HL-60/S4 (cell line): ENCODE measurements around the gene NLRC3.

Experiments used
- in situ Hi-C: fragments of 300-500 bp; cut with MboI; formaldehyde crosslinking; loops from 2 replicates; pipeline ENCODE4 v1.14.3; 2022; ENCODE audit warnings: low sequenced_read_pairs

The NLRC3 gene

DNA sequence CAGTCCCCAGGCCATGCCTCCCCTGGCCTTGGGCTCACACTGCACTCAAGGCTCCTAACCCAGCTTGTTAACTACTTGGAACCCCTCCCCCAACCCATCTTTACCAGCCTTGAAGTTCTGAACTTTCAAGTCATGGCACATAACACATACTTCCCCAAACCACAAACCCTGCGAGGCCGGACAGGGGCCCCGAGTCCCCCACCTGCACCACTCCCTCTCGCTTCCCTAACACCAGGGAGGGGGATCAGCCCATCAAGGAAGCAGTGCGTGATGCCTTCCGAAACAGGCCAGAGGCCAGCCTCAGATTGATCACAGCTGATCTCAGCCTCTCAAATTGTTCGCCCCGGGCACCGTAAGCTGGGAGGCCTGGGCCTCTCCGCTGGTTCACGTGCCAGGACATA lies 3.0 kb upstream of the NLRC3 start:
- in situ Hi-C loops = no loop called here

DNA sequence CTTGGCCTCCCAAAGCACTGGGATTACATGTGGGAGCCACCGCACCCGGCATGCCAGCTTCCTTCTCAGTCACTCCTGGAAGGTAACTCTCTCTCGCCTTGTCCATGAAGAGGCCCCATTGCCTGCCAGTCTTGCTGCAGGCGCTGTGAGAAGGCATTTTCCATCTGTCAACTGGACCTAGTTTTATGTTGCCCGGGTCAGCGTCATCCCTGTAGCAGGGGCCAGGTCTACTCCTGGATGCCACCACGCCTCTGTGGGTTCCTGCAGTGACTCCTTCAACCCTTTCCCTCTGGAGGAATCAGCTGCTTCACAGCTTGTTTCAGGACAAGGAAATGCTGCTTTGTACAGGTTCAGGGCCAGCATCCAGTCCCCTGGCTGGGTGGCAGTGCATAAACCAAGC lies 2.6 kb upstream of the NLRC3 start:
- in situ Hi-C loops = no loop called here

DNA sequence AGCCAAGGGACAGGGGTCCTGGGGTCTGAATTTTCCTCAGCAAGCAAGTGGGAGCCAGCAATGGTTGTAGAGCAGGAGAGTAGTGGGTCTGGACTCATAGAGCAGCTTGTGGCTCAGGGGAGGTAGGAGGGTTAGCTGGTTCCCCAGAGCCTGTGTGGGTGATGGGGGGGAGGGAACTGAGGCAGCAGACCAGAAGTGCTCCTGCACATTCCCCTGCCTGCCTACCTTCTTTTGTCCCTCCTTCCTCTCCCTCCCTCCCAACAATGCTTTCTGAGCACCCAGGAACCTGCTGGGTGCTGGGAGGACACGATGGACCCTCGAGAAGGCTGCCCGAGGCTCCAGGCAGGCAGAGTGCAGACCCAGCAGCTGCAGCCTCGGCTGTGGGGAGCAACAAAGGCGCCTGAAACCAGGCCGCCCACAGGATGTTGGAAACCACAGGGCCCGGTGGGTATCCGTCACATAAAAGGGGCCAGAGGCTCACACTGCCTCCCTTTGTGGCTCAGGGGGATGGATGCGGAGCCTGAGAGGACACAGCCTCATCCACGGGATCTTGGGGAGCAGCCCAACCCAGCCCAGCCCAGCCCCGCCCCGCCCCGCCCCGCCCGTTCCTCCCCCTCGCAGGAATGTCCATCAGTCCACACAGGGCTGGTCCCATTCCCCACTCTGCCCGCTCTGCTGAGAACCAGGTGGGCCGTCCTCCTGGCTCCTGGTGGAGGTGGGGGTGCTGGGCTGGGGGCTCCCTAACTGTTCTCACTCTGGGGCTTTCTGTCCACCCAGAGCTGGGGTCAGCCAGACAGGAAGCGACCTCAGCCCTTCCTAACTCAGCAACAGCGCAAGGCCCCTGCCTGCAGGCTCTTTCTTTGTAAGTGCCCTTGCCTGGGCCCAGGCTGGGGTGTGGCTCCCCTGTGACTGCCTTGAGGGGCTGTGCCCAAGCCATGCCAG lies 1.7 kb upstream of the NLRC3 start:
- in situ Hi-C loops = no loop called here

GRCh38 chr16:3578121-3578520 lies 918 bp upstream of the NLRC3 start:
- in situ Hi-C loops = no loop called here

DNA sequence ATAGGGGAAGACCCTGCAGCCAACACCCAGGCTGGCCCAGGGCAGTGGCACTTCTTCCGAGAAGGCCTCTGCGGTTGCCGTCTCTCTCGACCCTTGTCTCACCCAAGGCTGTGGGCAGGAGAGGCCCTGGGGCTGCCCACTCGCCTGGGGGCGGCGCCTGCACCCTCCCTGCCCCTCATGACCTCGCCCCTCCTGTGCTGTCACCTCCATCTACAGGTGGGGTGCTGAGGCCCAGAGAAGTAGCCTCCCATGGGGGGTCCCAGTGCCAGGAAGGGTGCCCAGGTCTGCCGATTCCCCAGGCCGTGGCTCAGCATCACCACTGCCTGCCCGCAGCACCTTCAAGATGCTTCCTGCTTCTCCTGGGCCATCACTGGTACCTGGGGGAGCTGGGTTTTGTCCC lies 992 bp downstream of the NLRC3 start:
- in situ Hi-C loops = no loop called here

DNA sequence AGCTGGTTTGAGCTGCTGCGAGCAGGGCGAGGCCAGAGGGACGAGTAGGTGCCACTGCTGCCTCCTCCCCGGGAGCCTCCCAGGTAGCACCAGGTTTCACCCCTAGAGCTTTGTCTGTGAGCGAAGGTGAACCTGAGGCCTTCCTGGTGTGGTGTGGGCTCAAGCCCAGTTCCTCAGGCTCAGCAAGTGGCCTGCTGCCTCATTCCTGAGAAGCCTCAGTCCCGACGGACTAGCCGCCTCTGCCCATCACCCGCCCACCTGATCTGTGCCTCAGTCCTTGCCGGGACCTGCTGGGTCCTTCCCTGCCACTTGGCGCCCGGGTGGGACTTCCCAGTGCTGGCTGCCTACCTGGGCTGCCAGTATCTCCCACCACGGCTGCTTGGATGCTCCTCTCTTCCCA lies 1.7 kb downstream of the NLRC3 start:
- in situ Hi-C loops = no loop called here

- in situ Hi-C loops = no loop called here
Observed at GRCh38 chr16:3574195-3574594, 3.0 kb downstream of the NLRC3 start.

DNA sequence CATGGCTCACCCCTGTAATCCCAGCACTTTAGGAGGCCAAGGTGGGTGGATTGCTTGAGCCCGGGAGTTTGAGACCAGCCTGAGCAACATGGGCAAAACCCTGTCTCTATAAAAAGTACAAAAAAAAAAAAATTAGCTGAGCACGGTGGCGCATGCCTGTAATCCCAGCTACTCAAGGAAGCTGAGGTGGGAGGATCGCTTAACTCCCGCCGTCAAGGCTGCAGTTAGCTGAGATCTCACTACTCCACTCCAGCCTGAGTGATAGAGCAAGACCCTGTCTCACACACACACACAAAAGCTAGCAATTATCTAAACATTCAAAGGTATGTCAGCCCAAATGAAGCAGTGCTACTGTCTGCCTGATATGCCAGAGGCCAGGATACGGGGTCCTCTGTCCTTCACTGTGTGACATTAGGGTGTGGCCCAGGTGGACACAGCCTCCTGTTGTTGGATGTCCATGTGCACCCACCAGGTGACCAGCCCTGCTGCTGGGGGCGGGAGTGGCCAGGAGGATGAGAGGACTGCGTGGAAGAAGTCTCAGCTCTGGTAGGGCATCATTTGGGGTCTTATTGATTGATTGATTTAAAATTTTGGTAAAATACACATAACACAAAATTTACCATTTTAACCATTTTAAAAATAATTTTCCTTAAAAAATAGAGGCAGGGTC lies 3.9 kb downstream of the NLRC3 start:
- in situ Hi-C loops = no loop called here

DNA sequence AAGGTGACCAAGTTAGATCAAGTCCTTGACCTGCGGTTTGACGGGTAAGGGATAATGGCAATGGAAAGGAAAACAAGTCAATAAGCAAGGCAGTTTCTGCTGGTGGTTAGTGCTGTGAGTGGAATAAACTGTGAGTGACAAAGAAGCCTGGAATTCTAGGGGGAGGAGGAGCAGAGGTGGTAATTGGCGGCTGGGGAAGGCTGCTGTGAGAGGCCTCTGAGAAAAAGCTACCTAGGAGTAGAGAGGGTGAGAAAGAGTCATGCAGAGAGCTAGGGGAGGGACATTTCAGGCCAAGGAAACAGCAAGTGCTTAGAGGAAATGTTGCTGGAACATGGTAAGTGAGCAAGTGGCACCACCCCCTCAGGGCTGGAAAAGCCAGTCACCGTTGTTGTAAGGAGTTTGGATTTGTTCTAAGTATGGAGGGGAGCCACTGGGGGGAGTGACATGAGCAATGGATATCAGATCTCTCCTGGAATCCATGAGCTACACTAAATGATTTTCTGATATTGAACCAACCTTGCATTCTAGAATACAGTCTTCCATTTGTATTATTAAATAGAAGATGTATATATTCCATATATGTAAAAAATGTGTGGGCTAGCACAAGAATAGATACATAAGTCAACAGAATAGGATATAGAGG lies 6.7 kb downstream of the NLRC3 start:
- in situ Hi-C loops = no loop called here

DNA sequence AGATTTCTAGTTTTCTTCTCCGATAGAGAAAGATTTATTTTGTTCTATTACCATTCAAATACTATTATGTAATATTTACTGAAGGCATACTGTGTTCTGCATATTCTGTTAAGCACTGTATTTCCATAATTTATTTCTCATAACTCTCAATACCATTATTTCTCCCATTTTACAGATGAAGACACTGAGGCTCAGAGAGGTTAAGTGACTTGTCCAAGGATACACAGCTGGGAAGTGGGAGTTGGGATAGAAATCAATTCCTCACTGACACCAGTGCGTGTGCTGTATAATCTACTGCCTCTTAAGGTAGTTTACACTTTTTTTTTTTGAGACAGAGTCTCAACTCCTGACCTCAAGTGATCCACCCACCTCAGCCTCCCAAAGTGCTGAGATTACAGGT lies 7.4 kb downstream of the NLRC3 start:
- in situ Hi-C loops = no loop called here

DNA sequence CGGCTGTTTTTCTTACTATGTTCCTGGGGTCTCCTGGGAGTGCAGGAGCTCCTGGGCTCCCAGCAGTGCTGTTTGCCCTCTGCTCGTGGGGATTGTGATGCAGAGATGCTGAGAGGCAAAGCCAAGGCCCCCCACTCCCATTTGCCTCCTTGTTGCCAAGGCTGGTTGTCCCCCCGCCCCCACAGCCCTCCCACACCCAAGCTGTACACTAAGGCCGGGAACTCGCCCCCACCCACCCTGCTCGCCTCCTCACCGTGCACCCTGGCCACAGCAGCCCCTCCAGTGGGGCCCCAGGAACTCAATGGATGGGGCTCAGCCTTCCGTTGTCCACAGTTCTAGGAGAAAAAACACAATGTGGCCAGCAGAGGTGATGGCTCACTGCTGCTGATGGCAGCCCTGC lies 10.2 kb downstream of the NLRC3 start:
- in situ Hi-C loops = no loop called here

GRCh38 chr16:3564889-3565141 lies 12.4 kb downstream of the NLRC3 start:
- in situ Hi-C loops = no loop called here

- in situ Hi-C loops = no loop called here
Observed at GRCh38 chr16:3564130-3564888, 12.9 kb downstream of the NLRC3 start.

- in situ Hi-C loops = no loop called here
Observed at GRCh38 chr16:3562914-3563480, 14.2 kb downstream of the NLRC3 start.

GRCh38 chr16:3561626-3562025 lies 15.6 kb downstream of the NLRC3 start:
- in situ Hi-C loops = no loop called here

DNA sequence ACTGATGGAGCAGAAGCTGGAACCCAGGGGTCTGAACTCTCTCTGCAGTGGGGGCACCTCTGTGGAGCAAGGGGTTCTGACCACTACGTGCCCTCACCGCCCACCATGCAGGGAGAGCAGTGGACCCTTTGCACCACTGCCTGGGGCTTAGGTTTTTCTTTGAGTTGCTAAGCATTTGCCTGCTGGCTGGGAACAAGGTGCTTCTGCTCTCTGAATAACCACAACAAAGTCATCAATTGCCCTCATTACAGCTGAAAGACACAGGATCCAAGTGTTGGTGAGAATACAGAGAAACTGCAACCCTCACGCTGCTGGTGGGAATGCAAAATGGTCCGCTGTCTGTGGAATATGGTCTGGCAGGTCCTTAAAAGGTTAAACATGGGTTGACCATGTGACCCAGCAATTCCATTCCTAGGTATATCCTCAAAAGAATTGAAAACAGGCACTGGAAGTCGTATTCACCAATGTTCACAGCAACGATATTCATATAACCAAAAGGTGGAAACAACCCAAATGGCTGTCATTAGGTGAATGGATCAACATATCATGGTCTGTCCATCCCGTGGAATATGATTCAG lies 22.8 kb downstream of the NLRC3 start:
- in situ Hi-C loops = no loop called here

DNA sequence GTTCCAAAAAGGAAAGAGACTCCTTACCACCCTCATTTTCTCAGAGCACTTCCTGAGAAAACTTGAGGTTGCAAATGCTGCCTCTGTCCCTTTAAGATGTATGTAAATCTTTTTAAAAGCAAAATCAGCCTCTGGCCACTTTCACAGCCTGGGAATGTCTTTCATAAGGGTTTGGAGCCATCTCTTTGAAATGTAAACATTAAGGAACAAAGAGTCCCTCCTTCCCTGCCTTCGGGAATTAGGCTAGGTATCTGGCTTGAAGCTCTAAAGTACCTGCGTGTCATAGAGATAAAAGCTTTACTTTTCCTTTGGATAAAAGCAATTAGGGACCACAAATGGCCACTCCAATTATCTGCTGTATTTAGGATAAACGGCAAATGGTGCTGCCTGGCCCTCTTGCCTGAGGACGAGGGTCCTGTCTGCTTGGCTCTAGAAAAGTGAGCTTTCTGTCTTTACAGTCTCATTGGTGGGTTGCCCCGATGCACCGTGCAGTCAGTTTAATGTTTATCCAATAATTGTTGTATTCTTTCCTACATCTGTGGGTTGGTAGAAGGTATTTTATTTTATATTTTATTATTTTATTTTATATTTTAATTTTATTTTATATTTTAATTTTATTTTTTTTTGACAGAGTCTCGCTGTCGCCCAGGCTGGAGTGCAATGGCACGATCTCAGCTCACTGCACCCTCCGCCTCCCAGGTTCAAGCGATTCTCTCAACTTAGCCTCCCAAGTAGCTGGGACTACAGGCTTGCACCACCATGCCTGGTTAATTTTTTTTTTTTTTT lies 23.9 kb downstream of the NLRC3 start:
- in situ Hi-C loops = no loop called here

DNA sequence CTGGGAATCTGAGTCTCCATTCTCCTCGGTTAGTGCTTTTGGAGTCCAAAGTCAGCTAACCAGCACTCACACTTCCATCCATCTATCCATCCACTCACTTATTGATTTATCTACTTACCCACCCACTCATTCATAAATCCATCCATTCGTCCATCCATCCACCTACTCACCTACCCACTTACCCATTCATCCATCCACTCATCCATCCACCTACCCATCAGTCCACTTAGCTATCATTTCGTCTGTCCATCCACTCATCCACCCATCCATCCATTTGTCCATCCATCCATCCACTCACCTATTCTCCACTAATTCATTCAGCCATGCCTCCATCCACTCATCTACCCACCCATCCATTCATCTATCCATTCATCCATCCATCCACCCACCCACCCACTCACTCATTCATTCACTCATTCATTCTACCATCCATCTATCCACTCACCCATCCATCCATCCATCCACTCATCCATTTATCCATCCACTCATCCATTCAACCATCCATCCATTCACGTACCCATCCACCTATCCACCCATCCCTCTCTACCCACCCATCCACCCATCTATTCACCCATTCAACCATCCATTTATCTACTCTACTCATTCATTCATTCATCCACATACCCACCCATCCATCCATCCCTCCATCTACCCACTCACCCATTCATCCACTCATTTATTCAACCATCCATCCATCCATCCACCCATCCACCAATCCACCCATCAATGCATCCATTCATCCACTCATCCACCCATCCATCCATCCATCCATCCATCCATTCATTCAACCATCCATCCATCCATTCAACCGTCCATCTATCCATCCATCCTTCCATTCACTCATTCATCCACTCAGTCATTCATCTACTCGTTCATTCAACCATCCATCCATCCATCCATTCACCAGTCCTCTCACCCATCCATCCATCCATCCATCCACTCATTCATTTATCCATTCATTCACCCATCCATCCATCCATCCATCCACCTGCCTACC lies 26.1 kb downstream of the NLRC3 start:
- in situ Hi-C loops = no loop called here

DNA sequence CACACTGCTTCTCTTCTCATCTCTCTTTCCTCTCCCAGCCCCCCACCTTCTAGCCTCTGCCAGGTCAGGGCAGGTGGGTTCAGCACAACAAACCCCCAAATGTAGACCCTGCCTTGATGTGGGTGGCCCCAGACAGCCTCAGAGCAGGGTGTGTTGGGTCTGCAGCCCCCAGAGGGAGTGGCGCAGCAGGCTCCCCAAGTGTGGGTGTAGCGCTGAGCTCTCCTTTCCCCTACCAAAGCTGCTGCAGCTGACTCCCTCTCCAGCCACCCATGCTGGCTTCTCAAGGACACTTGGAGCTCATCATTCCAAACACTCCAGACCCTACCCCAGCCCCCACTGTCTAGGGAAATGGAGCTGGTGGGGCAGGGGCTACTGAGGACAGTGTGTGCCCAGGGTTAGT lies 27.3 kb downstream of the NLRC3 start:
- in situ Hi-C loops = no loop called here
